ENCODE measurements around the gene ARL8A. TPM values are rescaled to one million over a fixed set of nuclear protein-coding genes. Genes with fewer than 3 reads are reported as not detected.
A peak's percentile ranks its signal among the peaks of the same experiment; 100 is the strongest.
"Not testable (repeated sequence)": the region's sequence is repeated elsewhere in the genome, so short reads cannot be mapped to it uniquely, and the experiment has no call there.

ARL8A gene
- total RNA-seq, 6 experiments from 2014 or later, result 23.1 to 57.7 (median 36.1) TPM

DNA sequence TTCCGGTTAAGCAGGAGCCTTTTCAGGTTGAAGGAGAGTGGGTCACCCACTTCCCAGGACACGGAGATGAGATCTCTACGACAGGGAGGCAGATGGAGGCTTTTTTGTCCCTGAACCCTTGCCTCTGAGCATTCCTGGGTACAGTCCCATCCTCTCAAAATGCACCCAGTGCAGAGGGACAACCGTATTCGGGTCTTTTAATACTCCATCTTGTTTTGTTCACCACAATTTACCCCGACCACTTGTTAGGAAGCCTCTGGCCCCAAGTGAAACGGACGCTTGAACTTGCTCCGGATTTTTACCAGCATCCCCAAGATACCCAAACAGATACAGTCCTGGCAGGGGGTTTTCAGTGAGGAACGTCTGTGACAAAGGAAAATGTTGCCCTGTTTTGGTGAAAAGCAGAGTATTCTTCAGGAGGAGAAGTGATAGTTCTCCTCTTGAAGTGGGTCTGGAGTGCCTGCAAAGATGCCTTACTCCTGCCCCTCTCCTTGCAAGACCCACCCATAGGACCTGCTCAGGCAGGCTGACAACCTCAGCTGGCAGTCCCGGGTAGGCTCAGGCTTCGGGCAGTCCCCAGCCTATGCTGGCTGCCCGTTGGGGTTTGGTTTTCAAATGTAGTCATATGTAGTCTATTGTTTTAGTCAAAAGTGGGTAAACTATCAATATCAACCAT lies 669 bp upstream of the ARL8A start:
- no peak for DNase-seq
- Histone ChIP-seq H3K36me3 (no peaks in the 10 kb centered on the region), H3K4me1 (peaks cover 0 to 19% (median 6%) of the 10 kb centered on the region in 4 donors), H3K4me3 (peak overlapping the region; percentile 87 to 99 (median 91)), H3K9me3 (no peaks in the 10 kb centered on the region), H3K27ac (peak overlapping the region; percentile 80 to 95 (median 91)), H3K27me3 (no peaks in the 10 kb centered on the region)
- 14% methylated on average over 11 of the region's 13 CpGs for WGBS (ENCODE audit: insufficient coverage, low coverage, low lambda C conversion rate, missing lambda C conversion rate)
- ATAC-seq, result no peak
- intact Hi-C loops (cut with DNase I), result loop anchor here in 1 of 2 donors (10.0 kb wide), 1 partner anchor 250 kb away; no protein-coding TSS in a partner anchor
- TF ChIP-seq, protein P1, sequence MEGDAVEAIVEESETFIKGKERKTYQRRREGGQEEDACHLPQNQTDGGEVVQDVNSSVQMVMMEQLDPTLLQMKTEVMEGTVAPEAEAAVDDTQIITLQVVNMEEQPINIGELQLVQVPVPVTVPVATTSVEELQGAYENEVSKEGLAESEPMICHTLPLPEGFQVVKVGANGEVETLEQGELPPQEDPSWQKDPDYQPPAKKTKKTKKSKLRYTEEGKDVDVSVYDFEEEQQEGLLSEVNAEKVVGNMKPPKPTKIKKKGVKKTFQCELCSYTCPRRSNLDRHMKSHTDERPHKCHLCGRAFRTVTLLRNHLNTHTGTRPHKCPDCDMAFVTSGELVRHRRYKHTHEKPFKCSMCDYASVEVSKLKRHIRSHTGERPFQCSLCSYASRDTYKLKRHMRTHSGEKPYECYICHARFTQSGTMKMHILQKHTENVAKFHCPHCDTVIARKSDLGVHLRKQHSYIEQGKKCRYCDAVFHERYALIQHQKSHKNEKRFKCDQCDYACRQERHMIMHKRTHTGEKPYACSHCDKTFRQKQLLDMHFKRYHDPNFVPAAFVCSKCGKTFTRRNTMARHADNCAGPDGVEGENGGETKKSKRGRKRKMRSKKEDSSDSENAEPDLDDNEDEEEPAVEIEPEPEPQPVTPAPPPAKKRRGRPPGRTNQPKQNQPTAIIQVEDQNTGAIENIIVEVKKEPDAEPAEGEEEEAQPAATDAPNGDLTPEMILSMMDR (IDR thresholded peaks at IDR 0.05), result no peak
- TF ChIP-seq POLR2A (IDR thresholded peaks at IDR 0.05), result no peak

DNA sequence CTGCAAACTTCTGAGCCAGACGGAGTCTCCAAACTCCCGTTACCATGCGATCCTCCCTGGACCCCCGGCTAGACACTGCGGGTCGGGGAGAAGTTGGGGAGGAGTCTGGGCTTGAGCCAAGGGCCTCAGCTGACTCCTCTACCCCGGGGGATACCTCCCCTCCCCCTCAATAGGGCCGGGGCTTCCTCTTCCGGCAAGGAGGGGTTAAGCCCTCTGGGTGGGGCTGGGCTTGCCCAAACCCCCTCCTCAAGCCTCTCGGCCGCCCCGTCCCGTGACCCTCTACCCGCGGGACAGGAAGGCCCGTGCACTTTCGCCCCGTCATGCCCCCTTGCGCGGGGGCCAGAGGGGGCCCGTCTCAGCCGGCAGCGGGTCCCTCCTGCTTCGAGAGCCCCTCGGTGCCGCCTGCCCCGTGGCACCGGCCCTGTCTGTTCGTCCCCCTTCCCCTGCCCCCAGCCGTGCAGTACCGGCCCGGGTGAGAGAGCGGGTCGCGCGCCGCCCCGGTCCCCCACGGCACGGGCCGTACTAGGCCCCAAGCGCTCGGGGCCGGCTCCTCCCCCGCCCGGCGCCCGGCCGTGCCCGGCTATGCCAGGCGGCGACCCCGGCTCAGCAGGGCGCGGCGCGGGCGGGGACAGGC lies 652 bp downstream of the ARL8A start:
- intact Hi-C loops (cut with DNase I), result loop anchor here in 1 of 2 donors (10.0 kb wide), 1 partner anchor 249 kb away; no protein-coding TSS in a partner anchor
- no peak for TF ChIP-seq POLR2A (IDR thresholded peaks at IDR 0.05)
- TF ChIP-seq, protein P1 (IDR thresholded peaks at IDR 0.05), result no peak
- Histone ChIP-seq H3K36me3 (no peaks in the 10 kb centered on the region), H3K9me3 (no peaks in the 10 kb centered on the region), H3K4me1 (peaks cover 0 to 19% (median 6%) of the 10 kb centered on the region in 4 donors), H3K27ac (peak overlapping the region; percentile 80 to 95 (median 91)), H3K27me3 (no peaks in the 10 kb centered on the region), H3K4me3 (peak overlapping the region; percentile 87 to 99 (median 91))
- DNase-seq (peak; percentile 56 to 72 (median 63)), ATAC-seq (peak; percentile 27 to 53 (median 40))
- WGBS (ENCODE audit: insufficient coverage, low coverage, low lambda C conversion rate, missing lambda C conversion rate), result 1% methylated on average over 20 of the region's 58 CpGs

DNA sequence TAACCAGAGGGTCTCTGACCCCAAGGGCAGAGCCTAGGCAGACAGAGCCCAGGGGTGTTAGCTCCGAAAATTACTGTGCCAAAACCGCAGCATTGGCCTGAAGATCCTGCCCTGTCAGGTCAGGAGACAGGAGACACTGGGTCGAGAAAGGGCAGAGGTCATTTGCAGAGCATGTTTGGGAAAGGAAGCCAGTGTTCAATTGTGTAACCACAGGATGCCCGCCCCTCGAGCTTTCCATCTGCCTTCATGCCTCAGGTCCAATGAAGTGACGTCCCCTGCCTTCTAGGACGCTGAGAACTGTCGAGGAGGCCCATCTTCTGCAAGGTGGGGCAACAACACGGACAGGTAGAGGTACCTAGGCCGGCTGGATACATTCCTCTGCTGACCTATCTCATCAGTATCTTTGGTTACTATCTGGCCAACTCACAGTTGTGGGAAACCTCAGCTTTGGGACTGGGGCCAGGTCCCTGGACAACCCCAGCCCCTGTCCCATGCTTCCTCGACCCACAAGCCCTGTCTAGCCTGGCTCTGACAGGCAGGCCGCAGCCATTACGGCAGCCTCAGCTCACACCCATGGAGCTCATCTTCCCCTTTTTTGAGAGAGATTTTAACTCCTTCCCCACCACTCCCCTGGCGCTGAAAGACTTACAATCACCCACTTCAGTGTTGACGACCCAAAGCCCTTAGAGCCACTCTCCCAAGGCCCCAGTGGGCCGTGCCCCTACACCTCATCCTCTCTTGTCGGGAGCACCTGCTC lies 1.3 kb downstream of the ARL8A start:
- peak overlapping the region; percentile 80 to 95 (median 91) for H3K27ac ChIP-seq
- intact Hi-C loops (cut with DNase I), result loop anchor here in 1 of 2 donors (10.0 kb wide), 1 partner anchor 248 kb away; no protein-coding TSS in a partner anchor
- no peaks in the 10 kb centered on the region for H3K9me3 ChIP-seq
- peaks cover 0 to 19% (median 6%) of the 10 kb centered on the region in 4 donors for H3K4me1 ChIP-seq
- TF ChIP-seq POLR2A (IDR thresholded peaks at IDR 0.05), result peak; percentile 62
- TF ChIP-seq, protein P1 (IDR thresholded peaks at IDR 0.05), result no peak
- 1% methylated on average over 12 of the region's 17 CpGs for WGBS (ENCODE audit: insufficient coverage, low coverage, low lambda C conversion rate, missing lambda C conversion rate)
- no peaks in the 10 kb centered on the region for H3K36me3 ChIP-seq
- ATAC-seq (peak; percentile 82 to 86 (median 83)), DNase-seq (peak; percentile 74 to 91 (median 89))
- peak overlapping the region; percentile 87 to 99 (median 91) for H3K4me3 ChIP-seq
- no peaks in the 10 kb centered on the region for H3K27me3 ChIP-seq

DNA sequence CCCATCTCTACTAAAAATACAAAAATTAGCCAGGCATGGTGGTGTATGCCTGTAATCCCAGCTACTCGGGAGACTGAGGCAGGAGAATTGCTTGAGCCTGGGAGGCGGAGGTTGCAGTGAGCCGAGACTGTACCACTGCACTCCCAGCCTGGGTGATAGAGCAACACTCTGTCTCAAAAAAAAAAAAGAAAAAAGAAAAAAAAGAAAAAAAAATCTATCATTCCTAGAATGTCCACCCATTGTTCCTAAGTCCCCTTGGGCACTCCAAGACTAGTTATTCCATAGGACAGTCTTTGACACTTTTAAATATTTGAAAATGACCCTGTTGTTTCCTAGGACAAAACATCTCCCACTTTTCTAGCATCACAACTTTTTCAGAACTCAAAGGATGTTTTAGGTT lies 3.1 kb downstream of the ARL8A start:
- not testable (repeated sequence) for H3K27me3 ChIP-seq, DNase-seq, H3K9me3 ChIP-seq, H3K27ac ChIP-seq, H3K4me3 ChIP-seq, ATAC-seq
- 90% methylated on average over 3 of the region's 3 CpGs for WGBS (ENCODE audit: insufficient coverage, low coverage, low lambda C conversion rate, missing lambda C conversion rate)
- Histone ChIP-seq H3K4me1 (peaks cover 0 to 19% (median 6%) of the 10 kb centered on the region in 4 donors), H3K36me3 (peaks cover 0 to 15% (median 4%) of the 10 kb centered on the region in 4 donors)
- intact Hi-C loops (cut with DNase I), result loop anchor here in 1 of 2 donors (10.0 kb wide), 1 partner anchor 247 kb away; no protein-coding TSS in a partner anchor

All from right lobe of liver (tissue), 6 donors.